NCI-H524 (cell line): ENCODE data around the gene KCTD17.

ENCODE experiments used
- DNase-seq, 2 experiments: peaks; one replicate each; lab custom pipeline; 2025; lab: John Stamatoyannopoulos, UW

Gene KCTD17

DNA sequence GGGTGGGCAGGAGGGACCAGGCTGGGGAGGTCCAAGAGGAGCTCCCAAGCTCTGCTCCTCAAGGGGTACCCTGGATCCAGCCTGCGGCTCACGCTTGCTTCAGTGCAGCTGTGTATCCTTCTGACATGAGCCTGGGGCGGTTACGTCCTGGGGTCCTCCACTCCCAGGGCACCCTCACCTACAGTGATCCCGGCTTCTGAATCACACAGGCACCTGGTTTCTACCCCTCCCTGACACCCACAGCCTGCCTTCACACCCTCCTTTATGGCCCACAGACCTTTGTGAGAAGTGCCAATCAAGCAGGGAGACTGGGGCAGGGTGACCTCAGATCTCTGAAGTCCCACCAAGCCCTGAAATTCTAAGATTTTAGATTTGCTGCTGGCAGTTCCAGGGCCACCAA, 30.5 kb upstream of the KCTD17 start:
- no peak for DNase-seq

- peak in 1 of 2 experiments; percentile 47 for DNase-seq
Measured at GRCh38 chr22:37021710-37022482, 29.6 kb upstream of the KCTD17 start.

GRCh38 chr22:37022483-37023337, 28.8 kb upstream of the KCTD17 start:
- no peak for DNase-seq

DNA sequence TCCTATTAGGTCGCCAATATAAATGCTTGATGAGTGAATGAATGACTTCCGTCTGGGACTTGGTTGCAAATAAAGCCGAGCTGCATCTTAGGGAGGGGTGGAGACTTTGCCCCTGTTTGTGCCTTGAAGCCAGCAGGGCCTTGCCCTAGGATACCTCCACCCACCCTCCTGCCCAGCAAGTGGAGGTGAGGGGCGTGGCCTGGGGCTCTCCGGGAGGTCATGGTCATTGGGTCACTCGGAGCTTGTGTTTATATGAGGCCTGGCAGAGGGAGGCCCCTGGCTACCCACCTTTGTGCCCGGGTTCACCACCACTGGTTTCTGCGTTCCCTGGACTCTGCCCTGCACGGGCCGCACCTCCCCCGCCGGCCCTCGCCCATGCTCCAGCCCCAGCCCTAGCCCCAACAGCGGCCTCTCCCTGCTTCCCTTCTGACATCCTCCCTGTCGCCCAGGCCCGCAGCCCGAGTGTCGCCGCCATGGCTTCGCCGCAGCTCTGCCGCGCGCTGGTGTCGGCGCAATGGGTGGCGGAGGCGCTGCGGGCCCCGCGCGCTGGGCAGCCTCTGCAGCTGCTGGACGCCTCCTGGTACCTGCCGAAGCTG, 27.7 kb upstream of the KCTD17 start:
- DNase-seq: no peak

- no peak for DNase-seq
Measured at GRCh38 chr22:37024339-37025157, 27.0 kb upstream of the KCTD17 start.

GRCh38 chr22:37025500-37026070, 26.0 kb upstream of the KCTD17 start:
- DNase-seq: no peak

GRCh38 chr22:37026325-37026724, 25.2 kb upstream of the KCTD17 start:
- DNase-seq: no peak

- DNase-seq: no peak
Measured at GRCh38 chr22:37027556-37027955, 24.0 kb upstream of the KCTD17 start.

- no peak for DNase-seq
Measured at GRCh38 chr22:37028692-37029674, 22.6 kb upstream of the KCTD17 start.

- DNase-seq: peak in 1 of 2 experiments; percentile 40
Measured at GRCh38 chr22:37030560-37031281, 20.8 kb upstream of the KCTD17 start.

GRCh38 chr22:37032134-37032534, 19.4 kb upstream of the KCTD17 start:
- no peak for DNase-seq

DNA sequence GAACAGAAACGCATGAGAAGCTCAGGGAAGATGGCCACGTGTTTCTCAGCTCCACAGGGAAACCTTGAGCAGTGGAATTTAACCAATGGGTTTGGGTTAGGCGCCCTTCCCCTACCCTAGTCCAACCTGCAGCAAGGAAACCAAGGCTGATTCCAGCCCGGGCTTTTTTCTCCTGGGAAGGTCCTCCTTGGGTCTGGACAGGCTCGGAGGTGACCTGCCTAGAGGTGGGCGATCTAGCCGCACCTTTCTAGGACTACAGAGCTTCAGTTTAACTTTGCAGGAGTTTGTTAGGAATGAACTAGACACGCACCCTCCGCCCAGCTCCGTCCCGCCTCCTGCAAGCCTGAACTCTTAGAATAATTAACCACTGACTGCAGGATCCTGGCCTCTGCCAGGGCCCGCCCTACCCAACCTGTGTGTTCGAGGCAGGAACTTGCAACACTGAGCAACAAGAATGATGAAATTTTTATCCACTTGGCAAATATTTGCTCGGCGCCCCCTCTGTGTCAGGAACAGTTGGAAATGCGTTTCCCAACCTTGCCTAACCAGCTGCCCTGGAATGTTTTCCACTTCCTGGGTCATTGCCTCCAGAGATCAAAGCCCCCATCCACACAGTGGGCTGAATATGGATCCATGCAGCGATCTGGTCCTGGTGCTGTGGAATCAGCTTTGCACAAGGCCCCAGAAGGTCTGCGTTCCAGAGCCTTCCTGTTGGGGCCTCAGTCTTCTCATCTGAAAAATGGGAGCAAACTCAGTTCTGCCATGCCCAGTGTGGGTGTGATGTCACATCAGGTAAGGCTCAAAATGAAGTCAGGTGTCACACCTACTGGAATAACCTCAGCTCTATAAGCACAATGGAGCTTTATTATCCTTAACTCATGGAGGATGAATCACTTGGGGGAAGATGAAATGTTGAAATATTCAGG, 18.7 kb upstream of the KCTD17 start:
- no peak for DNase-seq

- no peak for DNase-seq
Measured at GRCh38 chr22:37033605-37034430, 17.7 kb upstream of the KCTD17 start.

- no peak for DNase-seq
Measured at GRCh38 chr22:37036655-37037377, 14.7 kb upstream of the KCTD17 start.

DNA sequence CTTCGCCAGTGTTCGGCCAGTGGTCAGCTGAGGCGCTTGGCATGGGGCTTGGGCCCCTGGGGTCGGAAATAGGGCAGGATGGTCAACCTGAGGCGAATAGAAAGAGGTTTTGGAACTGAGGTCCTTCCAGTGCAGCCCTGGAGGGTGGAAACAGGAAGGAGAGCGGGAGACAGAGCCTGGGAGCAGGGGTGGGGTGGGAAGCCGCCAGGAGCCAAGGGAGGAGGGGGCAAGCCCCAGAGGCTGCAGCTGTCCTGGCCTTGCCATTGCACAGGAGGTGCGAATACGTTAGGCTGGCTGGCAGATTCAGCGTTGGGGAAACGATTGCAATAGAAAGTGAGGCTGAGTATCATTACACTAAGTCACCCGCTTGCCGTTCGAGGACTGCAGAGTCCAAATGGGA, 13.9 kb upstream of the KCTD17 start:
- DNase-seq: peak in 1 of 2 experiments; percentile 34

GRCh38 chr22:37039466-37039865, 12.1 kb upstream of the KCTD17 start:
- DNase-seq: no peak
